Midbrain (tissue), 1 donor: ENCODE measurements around the gene MUC5B.
"Not testable (repeated sequence)": the region's sequence is repeated elsewhere in the genome, so short reads cannot be mapped to it uniquely, and the experiment has no call there.

ENCODE experiments used
- DNase-seq: peaks from one replicate; lab custom pipeline; 2025; lab: John Stamatoyannopoulos, UW

Gene MUC5B

DNA sequence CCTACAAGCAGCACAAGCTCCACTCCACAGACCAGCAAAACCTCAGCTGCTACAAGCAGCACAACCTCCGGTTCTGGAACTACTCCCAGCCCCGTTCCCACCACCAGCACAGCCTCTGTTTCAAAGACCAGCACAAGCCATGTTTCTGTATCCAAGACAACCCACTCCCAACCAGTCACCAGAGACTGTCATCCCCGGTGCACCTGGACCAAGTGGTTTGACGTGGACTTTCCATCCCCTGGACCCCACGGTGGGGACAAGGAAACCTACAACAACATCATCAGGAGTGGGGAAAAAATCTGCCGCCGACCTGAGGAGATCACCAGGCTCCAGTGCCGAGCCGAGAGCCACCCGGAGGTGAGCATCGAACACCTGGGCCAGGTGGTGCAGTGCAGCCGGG lies 33.0 kb upstream of the MUC5B start:
- DNase-seq: not testable (repeated sequence)

DNA sequence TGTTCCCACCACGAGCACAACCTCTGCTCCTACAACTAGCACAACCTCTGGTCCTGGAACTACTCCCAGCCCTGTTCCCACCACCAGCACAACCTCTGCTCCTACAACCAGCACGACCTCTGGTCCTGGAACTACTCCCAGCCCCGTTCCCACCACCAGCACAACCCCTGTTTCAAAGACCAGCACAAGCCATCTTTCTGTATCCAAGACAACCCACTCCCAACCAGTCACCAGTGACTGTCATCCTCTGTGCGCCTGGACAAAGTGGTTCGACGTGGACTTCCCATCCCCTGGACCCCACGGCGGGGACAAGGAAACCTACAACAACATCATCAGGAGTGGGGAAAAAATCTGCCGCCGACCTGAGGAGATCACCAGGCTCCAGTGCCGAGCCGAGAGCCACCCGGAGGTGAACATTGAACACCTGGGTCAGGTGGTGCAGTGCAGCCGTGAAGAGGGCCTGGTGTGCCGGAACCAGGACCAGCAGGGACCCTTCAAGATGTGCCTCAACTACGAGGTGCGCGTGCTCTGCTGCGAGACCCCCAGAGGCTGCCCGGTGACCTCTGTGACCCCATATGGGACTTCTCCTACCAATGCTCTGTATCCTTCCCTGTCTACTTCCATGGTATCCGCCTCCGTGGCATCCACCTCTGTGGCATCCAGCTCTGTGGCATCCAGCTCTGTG lies 30.9 kb upstream of the MUC5B start:
- DNase-seq: not testable (repeated sequence)

DNA sequence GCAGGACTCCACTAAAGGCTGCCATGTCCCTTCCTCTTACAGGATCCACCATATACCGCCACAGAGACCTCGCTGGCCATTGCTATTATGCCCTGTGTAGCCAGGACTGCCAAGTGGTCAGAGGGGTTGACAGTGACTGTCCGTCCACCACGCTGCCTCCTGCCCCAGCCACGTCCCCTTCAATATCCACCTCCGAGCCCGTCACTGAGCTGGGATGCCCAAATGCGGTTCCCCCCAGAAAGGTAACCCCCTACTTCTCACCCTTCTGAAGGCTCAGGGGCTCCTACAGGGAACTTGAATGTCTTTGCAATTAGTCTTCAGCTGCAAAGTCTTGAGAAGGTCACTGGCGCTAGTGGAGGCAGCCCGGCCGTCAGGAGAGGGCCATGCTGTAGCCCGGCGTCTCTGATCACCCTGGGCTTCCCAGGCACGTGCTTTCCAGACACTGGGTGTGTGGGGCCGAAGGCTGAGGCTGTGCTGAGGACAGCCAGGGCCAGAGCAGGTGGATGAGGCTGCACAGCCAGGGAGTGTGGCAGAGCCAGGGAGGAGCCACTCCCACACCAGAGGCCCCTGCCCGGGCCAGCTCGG lies 30.0 kb upstream of the MUC5B start:
- DNase-seq: no peak

DNA sequence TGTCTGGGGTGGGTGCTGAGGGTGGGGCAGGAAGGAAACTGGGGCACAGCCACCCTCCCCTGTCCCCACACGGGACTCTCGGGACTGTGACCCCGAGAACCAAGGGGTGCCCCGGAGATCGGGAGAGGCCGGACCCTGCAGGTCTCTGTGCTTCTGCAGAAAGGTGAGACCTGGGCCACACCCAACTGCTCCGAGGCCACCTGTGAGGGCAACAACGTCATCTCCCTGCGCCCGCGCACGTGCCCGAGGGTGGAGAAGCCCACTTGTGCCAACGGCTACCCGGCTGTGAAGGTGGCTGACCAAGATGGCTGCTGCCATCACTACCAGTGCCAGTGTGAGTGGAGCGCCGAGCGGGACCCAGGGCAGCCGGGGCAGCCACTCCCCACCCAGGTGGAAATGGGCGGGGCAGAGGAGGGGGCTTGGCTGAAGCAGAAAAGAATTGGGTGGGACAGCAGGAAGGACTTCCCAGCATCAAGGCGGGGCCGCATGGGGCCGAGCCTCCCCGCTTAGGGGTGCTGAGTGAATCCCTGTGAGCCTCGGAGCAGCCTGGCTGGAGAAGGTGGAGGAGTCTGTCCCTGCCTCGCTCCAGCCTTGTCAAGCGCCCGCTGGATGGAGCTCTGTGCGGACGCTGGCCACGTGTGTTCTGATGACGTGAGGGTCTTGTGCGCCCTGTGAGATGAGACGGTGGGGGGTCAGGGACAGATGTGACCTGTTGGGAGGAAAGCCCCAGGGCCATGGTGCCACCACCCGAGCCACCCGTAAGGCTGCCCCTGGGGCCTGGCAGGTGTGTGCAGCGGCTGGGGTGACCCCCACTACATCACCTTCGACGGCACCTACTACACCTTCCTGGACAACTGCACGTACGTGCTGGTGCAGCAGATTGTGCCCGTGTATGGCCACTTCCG lies 29.3 kb upstream of the MUC5B start:
- DNase-seq: no peak

DNA sequence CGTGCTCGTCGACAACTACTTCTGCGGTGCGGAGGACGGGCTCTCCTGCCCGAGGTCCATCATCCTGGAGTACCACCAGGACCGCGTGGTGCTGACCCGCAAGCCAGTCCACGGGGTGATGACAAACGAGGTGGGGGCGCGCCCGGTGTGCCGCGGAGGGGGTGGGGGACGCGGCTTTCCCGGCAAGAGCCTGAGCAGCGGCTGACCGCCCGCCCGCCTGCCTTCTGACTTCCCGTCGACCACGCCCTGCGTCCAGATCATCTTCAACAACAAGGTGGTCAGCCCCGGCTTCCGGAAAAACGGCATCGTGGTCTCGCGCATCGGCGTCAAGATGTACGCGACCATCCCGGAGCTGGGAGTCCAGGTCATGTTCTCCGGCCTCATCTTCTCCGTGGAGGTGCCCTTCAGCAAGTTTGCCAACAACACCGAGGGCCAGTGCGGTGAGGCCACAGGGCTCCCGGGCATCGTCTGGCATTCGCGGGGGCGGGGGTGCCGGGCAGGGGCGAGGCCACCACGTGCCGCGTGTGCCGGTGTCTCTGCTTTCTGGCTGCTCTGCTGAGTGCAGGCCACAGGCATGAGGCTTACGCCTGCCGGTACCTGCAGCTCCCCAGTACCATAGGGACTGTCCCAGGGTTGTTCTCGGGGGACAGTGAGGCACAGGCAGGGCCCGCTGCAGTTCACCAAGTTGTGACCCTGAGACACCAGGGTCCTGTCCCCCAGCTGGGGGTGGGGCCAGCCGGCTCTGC lies 28.5 kb upstream of the MUC5B start:
- no peak for DNase-seq

DNA sequence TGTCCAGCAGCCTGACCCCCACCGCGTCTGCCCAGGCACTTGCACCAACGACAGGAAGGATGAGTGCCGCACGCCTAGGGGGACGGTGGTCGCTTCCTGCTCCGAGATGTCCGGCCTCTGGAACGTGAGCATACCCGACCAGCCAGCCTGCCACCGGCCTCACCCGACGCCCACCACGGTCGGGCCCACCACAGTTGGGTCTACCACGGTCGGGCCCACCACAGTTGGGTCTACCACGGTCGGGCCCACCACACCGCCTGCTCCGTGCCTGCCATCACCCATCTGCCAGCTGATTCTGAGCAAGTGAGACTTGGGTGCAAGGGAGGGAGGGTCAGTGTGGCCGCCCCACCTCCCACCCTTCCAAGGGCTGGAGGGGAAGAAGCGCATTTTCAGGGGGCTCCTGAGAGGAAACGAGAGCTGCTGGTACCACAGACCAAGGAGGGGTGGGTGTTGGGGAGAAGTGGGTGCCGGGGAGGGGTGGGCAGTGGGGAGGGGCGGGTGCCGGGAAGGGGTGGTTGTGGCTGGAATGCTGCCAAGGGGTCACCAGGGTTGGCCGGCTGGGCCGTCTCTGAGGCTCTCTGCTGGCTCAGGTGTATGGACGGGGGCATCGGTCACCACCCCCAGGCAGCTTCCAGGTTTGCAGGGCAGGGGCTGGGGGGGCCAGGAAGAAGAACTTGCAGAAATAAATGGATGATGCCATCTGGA lies 27.7 kb upstream of the MUC5B start:
- DNase-seq: no peak

DNA sequence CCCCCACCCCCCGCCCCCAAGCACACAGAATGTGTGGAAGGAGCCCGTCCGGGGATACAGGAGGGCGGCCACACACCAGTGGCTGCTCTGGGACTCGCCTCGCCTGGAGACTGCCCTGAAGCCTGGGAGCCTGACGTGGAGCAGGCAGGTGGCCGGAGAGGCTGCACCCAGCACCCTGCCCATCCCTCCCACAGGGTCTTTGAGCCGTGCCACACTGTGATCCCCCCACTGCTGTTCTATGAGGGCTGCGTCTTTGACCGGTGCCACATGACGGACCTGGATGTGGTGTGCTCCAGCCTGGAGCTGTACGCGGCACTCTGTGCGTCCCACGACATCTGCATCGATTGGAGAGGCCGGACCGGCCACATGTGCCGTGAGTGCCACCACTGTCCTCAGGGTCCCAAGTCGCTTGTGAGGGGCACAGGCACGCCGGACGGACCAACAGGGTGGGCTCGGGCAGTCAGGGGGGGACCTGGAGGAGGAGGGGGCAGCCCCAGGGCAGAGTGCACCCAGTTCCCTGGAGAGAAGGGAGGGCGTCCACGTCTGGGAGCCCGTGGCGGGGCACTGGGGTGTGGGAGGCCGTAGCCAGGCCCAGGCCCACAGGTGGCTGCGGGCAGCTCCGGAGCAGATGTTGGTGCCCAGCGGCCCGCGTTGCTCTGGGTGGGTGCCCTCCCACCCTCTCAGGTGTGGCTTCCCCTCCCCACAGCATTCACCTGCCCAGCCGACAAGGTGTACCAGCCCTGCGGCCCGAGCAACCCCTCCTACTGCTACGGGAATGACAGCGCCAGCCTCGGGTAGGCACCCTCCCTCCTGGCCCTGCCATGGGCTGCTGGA lies 27.0 kb upstream of the MUC5B start:
- DNase-seq: no peak

DNA sequence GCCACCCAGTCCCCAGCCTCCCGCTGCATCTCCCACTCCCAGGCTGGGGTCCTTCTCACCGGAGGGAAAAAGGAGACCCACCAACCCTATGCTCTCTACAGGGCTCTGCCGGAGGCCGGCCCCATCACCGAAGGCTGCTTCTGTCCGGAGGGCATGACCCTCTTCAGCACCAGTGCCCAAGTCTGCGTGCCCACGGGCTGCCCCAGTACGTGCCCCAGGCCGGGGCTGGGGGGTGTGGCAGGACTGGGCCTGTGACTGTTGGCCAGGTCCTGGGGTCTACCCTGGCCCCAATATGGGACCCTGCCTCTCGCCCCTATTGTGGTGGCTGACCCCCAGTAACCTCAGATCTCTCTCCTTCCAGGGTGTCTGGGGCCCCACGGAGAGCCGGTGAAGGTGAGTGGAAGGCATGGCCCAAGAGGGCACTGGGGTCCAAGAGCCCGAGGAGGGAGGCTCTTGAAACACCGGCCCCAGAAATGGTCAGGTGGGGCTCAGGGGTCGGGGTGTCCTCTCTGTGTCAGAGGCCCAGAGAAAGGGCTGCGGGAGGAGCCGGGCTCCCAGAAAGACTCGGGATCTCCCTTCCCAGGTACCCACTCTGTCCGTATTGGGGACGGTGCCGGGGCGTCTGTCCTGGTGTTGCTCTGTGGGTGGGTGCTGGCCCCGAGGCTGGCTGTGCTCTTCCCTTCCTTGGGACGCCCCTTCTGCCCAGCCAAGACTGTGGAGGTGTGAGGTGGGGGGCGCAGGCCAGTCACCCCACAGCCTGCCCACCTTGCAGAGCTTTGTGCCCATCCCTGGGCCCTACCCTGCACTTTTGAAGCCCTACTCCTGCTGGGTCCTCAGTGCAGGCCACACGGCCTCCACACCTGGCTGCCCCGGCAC lies 26.1 kb upstream of the MUC5B start:
- DNase-seq: no peak

DNA sequence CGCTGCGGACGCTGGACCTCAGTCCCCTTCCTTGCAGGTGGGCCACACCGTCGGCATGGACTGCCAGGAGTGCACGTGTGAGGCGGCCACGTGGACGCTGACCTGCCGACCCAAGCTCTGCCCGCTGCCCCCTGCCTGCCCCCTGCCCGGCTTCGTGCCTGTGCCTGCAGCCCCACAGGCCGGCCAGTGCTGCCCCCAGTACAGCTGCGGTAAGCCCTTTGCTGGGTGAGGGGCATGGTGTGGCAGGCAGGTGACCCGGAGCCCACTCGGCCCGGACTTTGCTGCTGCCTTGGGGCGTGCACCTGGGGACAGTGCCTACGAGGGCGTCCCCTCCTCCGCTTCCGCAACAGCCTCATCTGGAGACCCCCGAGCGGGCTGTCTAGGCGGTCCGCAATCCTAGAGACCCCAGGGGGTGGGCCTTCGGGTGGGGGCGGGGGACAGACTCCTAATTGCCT lies 25.4 kb upstream of the MUC5B start:
- no peak for DNase-seq

DNA sequence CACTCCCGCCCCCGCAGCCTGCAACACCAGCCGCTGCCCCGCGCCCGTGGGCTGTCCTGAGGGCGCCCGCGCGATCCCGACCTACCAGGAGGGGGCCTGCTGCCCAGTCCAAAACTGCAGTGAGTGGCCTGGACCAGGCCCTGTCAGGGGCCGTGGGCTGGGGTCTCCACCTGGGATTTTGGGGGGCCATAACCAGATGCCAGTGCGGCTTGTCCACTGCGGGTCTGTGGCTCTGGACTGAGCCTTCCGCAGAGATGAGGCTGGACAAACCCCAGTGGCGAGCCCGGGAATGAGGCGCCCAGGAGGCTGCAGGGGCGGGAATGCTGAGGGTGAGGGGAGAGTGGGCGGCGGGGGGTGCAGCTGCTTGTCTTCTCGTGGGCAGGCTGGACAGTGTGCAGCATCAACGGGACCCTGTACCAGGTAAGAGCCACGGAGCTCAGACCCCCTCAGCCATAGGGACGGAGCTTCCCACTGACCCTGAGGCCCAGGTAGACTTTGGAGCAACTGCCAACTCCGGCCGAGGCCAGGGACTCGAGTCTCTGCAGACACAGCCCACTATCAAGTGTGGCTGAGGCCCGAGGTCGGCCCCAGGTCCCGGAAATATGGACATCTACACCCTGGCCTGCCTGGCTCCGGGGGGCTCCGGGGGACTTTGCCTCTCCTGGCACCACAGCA lies 24.8 kb upstream of the MUC5B start:
- DNase-seq: no peak

DNA sequence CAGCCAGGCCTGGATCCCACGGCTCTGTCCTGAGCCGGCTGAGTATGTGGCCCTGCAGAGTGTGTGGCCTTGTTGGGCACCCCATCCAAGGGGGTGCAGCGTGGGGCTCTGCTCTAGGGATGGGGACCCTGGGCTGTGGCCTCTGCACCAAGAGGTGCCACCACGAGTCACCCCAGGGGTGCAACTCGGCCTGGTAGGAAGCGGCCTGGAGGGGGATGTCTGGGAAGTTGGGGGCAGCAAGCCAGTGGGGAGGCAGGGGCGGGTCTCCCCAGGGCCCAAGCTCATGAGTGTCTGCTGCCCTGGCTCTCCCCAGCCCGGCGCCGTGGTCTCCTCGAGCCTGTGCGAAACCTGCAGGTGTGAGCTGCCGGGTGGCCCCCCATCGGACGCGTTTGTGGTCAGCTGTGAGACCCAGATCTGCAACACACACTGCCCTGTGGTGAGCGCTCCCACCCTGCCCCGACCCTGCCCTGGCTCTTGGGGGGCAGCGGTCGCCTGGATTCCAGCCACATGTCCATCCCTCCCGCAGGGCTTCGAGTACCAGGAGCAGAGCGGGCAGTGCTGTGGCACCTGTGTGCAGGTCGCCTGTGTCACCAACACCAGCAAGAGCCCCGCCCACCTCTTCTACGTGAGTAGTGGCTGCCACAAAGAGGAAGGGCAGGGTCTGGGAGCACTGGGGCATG lies 24.2 kb upstream of the MUC5B start:
- DNase-seq: no peak

DNA sequence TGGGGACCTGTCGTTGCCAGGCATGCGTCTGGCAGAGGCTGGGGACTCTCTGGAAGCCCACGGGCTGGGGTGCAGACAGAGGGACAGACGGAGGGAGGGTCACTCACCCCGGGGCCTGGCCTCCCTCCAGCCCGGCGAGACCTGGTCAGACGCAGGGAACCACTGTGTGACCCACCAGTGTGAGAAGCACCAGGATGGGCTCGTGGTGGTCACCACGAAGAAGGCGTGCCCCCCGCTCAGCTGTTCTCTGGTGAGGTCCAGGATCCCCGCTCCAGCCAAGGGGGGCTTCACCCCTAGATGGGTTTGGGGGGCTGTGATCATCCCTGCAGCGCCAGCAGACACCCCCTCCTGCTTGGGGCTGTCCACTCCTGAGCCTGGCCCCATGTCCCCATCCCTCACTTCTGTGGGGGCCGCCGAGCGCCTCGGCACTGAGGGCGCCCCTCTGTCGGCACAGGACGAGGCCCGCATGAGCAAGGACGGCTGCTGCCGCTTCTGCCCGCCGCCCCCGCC lies 23.6 kb upstream of the MUC5B start:
- no peak for DNase-seq

DNA sequence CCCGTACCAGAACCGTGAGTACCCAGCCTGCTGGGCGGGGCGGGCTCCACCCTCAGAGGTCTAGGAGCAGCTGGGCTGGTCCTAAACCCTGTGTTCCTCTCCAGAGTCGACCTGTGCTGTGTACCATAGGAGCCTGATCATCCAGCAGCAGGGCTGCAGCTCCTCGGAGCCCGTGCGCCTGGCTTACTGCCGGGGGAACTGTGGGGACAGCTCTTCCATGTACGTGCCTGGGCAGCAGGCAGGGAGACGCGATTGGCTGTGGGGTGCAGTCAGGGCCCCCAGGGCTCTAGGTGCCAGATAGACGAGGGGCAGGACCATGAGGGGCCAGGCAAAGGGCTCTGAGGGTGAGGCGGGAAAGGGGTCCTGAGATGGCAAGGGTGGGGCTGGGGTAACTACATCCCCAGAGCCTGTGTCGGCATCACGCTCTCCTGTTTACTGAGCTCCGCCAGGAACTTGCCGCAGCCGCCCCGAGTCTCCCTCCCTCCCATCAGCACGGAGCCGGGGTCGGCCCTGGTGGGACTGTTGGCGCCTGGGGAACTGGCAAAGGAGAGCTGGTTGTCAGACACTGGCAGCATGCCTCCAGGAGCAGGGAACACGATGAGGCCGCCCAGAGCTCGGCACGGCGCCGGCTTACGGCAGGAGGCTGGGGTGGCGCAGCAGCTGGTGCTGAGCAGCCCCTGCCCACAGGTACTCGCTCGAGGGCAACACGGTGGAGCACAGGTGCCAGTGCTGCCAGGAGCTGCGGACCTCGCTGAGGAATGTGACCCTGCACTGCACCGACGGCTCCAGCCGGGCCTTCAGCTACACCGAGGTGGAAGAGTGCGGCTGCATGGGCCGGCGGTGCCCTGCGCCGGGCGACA lies 22.9 kb upstream of the MUC5B start:
- no peak for DNase-seq

DNA sequence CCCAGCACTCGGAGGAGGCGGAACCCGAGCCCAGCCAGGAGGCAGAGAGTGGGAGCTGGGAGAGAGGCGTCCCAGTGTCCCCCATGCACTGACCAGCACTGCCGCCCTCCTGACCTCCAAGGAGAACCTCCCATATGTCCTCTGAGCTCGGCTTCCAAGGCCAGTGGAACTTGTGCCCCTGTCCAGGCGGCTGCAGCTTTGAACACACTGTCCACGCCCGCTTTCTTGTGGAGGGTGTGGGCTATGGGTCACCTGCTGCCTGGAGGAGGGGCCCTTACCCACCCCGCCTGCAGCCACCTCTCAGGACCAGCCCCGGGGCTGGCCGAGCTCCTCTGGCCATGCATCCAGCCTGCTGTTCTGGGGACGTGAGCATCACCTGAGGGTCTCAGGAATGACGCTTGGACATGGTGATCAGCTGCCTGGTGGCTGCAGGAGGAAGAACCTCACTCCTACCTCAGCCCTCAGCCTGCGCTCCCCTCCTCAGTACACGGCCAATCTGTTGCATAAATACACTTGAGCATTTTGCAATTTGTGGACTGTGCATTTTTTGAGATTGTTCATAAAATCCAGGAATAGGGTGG lies 22.2 kb upstream of the MUC5B start:
- no peak for DNase-seq

DNA sequence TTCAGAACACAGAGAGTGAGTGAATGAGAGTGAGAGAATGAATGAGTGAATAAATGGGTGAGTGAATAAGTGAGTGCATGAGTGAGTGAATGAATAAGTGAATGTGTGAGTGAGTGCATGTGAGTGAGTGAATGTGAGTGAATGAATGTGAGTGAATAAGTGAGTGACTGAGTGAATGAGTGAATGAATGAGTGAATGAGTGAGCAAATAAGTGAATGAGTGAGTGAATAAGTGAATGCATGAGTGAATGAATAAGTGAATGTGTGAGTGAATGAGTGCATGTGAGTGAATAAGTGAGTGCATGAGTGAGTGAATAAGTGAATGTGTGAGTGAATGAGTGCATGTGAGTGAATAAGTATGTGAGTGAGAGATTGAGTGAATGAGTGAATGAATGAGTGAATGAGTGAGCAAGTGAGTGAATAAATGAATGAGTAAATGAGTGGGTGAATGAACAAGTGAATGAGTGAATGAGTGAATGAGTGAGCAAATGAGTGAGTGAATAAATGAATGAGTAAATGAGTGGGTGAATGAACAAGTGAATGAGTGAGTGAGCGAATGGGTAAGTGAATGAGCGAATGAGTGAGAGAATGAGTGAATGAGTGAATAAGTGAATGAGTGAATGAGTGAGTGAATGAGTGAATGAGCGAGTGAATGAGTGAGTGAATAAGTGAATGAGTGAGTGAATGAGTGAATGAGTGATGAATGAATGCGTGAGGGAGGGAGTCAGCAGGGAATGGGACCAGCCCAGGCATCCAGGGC lies 21.3 kb upstream of the MUC5B start:
- no peak for DNase-seq

DNA sequence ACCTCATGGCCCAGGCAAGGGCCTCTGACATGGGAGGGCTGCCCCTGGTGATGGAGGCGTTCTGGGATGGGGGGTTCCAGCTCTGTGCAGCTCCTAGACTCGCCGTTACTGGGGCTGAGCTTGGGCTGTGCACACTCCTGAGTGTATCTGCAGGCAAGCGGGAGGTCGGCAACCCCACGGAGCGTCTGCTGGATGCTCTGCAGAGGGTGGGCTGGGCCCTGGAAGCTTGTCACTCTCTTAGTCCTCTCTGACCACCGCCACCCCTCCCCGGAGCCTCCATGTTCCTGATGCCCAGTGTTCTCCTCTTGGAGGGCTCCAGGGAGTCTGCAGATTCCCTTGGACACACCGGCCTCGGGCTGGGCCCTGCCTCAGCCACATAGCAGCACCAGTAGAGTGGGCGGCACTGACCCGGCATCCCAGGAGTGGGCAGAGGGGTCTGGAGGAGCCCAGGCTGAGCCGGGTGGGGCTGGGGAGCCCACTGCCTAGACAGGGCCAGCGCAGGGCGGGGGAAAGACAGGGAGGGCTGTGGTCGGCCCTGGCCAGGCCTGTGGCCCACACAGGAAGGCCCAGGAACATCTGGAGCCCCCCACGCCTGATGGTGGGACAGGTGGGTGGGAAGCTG lies 20.6 kb upstream of the MUC5B start:
- no peak for DNase-seq
